H1 (cell line): ENCODE data around the gene RAD51B. TPM values are rescaled to one million over a fixed set of nuclear protein-coding genes. Genes with fewer than 3 reads are reported as not detected.

Source experiments
- CTCF ChIP-seq, 3 experiments: IDR thresholded peaks; 1 replicate in 2 of 3; 2 replicates in 1 of 3; pipeline versions ENCODE4 v1.5.1 to v1.6.1; 2011; ENCODE audit warnings: low read length in 3 of 3, mild to moderate bottlenecking in 3 of 3, inconsistent platforms in 2 of 3, low read depth in 1 of 3, moderate library complexity in 1 of 3; ENCODE audit not compliant: insufficient read depth in 1 of 3; ENCODE audit errors: control extremely low read depth in 1 of 3
- NRF1 ChIP-seq: IDR thresholded peaks from 2 replicates; pipeline ENCODE4 v1.6.1; 2011; ENCODE audit warnings: mild to moderate bottlenecking, low read depth, low read length, improper control_type of control experiment
- polyA plus RNA-seq, 7 experiments: library from polyadenylated mRNA; depleted of rRNA in 3 of 7; stranded (reverse) in 5 of 7; unstranded in 2 of 7; fragments of >200 nt in 5 of 7; fragments of 200-250 nt in 2 of 7; gene quantifications; 1 replicate in 5 of 7; 2 replicates in 1 of 7; 4 replicates in 1 of 7; pipeline versions ENCODE4 v1.2.1 to v1.2.3, GENCODE V29; 2011 to 2013; ENCODE audit warnings: missing spikeins in 2 of 7, mixed read lengths in 2 of 7
- total RNA-seq: library from RNA; stranded (reverse); fragmentation: NEBNext Ultra II Directional; extraction: Animal tissue kit (Norgen Biotek cat#: 25700); gene quantifications from 2 replicates; pipeline ENCODE4 v1.2.1, GENCODE V29; 2021

The RAD51B gene
- total and polyA plus RNA-seq, 2 of the 8 experiments (the other 6 are each of a cell fraction or from before 2014, with no cell fraction given), result 3.9 to 14.9 TPM

- no peak for TF ChIP-seq CTCF (IDR thresholded peaks at IDR 0.05; ENCODE audit: control extremely low read depth in 1 of 3, insufficient read depth in 1 of 3, low read depth in 1 of 3, low read length in 3 of 3)
- TF ChIP-seq NRF1, result no peak
Observed at GRCh38 chr14:68236582-68237458, 417.2 kb downstream of the RAD51B start (continued).
